NCI-H2029 (cell line): Measurements from ENCODE around the gene LDLR.
"Not testable (repeated sequence)": the region's sequence is repeated elsewhere in the genome, so short reads cannot be mapped to it uniquely, and the experiment has no call there.

Experiments
- DNase-seq: peaks from one replicate; lab custom pipeline; 2025; lab: John Stamatoyannopoulos, UW

Gene LDLR

DNA sequence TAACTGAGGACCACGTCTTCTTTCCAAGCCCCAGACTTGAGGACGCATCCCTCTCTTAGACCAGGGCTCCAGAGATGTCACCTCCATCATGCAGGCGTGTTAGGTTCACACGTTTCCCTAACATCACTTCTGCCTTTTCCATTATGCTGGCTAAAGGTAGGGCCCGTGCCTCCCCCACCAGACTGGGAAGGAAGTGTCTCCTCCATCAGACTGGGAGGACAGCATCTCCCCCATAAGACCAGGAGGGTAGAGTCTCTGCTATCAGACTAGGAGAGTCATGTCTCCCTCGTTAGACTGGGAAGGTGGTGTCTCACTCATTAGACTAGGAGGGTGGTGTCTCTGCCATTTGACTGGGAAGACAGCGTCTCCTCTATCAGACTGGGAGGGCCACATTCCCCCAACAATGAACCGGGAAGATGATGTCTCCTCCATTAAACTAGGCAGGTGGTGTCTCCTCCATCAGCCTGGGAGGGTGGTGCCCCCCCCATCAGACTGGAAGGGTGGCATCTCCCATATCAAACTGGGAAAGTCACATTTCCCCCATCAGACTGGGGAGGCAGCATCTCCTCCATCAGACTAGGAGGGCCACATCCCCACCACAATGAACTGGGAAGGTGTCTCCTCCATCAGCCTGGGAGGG is 84.4 kb downstream of the LDLR start:
- DNase-seq = no peak

DNA sequence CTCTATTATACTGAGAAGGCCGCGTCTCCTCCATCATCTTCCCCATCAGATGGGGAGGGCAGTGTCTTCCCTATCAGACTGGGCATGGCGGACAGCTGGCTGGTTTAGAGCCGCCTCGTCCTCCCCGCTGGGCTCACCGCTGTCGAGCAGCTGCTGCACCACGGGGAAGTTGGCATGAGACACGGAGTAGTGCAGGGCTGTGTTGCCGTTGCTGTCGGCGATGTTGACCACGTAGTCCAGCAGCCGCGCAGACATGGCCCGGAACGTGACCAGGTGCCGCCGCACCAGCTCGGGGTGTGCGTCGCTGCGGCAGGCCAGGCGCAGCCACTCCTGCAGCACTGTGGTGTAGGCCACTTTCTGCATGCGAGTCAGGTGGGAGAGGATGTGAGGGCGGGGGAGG is 85.1 kb downstream of the LDLR start:
- no peak for DNase-seq

DNA sequence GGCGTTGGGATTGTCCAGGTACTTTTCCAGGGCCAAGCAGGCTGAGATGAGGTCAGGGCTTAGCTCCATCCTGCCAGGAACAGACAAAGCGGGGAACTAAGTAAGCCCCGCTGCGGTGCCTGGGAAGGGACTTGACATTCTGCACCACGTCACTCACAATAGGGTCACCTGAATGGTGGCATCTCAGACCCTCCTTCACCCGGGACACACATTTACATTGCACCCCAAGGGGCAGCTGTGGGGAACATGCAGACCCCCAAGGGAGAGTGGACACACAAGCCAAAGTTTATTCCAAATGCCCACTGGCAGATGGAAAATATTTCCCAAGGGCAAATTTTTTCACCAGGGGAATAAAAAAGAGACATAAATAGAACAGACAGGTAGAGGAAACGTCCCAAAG is 86.7 kb downstream of the LDLR start:
- DNase-seq = no peak

DNA sequence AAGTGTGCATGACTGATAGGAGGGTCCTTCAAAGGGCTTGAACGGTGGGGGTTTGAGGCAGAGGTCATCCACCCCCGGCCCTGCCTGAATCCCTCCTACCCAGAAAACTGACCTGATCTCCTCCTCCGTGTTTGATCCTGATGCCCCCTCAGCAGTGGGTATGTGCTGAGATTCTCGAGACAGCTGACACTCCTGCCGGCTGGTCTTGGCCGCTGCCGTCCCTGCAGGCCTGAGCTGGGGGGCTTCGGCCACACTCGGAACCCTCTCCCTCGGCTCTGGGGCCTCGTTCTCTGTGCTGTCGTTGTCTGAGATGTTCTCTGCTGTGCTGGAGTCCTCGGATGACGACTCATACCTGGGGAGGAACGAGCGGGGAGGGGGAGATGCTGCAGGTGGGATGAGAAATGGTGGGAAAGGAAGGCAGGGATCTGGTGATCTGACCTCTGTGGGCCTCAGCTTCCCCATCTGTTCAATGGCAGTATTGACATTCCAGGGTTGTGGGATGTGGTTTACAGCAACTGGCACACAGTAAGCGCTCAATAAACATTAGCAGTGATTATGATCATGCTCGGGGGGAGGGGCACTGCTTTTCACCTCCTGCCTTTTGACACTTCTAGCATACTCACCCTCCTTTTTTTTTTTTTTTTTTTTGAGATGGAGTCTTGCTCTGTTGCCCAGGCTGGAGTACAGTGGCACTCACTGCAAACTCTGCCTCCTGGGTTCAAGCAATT is 87.4 kb downstream of the LDLR start:
- no peak for DNase-seq

- no peak for DNase-seq
Measured at GRCh38 chr19:11177592-11177991, 88.3 kb downstream of the LDLR start.

DNA sequence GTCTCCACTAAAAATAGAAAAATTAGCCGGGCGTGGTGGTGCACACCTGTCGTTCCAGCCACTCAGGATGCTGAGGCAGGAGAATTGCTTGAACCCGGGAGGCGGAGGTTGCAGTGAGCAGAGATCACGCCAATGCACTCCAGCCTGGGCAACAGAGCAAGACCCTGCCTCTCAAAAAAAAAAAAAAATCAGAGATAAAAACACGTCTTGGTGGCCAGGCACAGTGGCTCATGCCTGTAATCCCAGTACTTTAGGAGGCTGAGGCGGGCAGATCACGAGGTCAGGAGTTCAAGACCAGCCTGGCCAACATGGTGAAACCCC is 89.8 kb downstream of the LDLR start:
- DNase-seq = not testable (repeated sequence)

GRCh38 chr19:11179716-11180297 is 90.5 kb downstream of the LDLR start:
- no peak for DNase-seq

DNA sequence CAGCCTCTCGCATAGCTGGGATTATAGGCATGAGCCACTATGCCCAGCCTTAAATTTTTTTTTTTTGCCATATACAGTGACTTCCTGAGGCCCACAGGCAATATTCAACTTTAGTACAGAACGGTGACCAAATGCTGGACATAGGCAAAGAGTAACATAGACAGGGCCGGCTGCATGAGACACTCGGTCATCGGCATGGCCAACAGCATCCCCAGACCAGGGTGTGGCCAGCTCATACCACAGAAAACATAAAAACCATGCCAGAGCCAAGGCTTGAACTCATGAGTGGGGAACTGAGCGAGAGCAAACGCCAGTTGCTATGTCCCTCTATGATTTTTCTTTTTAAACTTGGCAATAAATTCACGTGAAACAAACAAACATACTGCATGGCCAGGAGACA is 91.1 kb downstream of the LDLR start:
- no peak for DNase-seq

- DNase-seq = not testable (repeated sequence)
Measured at GRCh38 chr19:11180975-11181374, 91.7 kb downstream of the LDLR start.

- DNase-seq = no peak
Measured at GRCh38 chr19:11181488-11181887, 92.2 kb downstream of the LDLR start.
